HuH-7 (cell line): Measurements from ENCODE around the gene DAAM2.

ENCODE experiments used
- DNase-seq: peaks from one replicate; pipeline ENCODE4 v3.0.0; 2011; ENCODE audit warnings: low spot score

The DAAM2 gene

GRCh38 chr6:39791850-39792539 lies at the start of gene DAAM2:
Gene DAAM2 (plus strand): TSS chr6:39792376. CDS start chr6:39856303, 63,927 bp downstream.
- peak; percentile 17 for DNase-seq

- DNase-seq, result no peak
Measured at GRCh38 chr6:39746795-39747194, 45.4 kb upstream of the DAAM2 start.

- DNase-seq, result no peak
Measured at GRCh38 chr6:39752835-39753724, 39.1 kb upstream of the DAAM2 start.

- no peak for DNase-seq
Measured at GRCh38 chr6:39753725-39754045, 38.5 kb upstream of the DAAM2 start.

GRCh38 chr6:39754514-39755115 lies 37.6 kb upstream of the DAAM2 start:
- DNase-seq, result no peak

- DNase-seq, result no peak
Measured at GRCh38 chr6:39755231-39755630, 36.9 kb upstream of the DAAM2 start.

GRCh38 chr6:39756582-39756981 lies 35.6 kb upstream of the DAAM2 start:
- no peak for DNase-seq

GRCh38 chr6:39758905-39759605 lies 33.1 kb upstream of the DAAM2 start:
- no peak for DNase-seq

- no peak for DNase-seq
Measured at GRCh38 chr6:39760226-39760952, 31.8 kb upstream of the DAAM2 start.

- no peak for DNase-seq
Measured at GRCh38 chr6:39765508-39766065, 26.6 kb upstream of the DAAM2 start.

GRCh38 chr6:39769012-39769411 lies 23.2 kb upstream of the DAAM2 start:
- no peak for DNase-seq

GRCh38 chr6:39770446-39770845 lies 21.7 kb upstream of the DAAM2 start:
- no peak for DNase-seq

GRCh38 chr6:39772559-39773273 lies 19.5 kb upstream of the DAAM2 start:
- DNase-seq, result no peak

- DNase-seq, result no peak
Measured at GRCh38 chr6:39773782-39774181, 18.4 kb upstream of the DAAM2 start.

GRCh38 chr6:39776581-39776980 lies 15.6 kb upstream of the DAAM2 start:
- DNase-seq, result no peak

GRCh38 chr6:39777218-39777617 lies 15.0 kb upstream of the DAAM2 start:
- DNase-seq, result no peak

GRCh38 chr6:39777661-39778060 lies 14.5 kb upstream of the DAAM2 start:
- DNase-seq, result no peak

- DNase-seq, result no peak
Measured at GRCh38 chr6:39778581-39779255, 13.5 kb upstream of the DAAM2 start.

GRCh38 chr6:39785281-39785680 lies 6.9 kb upstream of the DAAM2 start:
- DNase-seq, result no peak

- DNase-seq, result no peak
Measured at GRCh38 chr6:39786649-39787048, 5.5 kb upstream of the DAAM2 start.
